SU-DHL-6 (cell line): Measurements from ENCODE around the gene EVI5L.

ENCODE experiments used
- EZH2phosphoT487 ChIP-seq: fragments of 200-600 bp; sonication (generic), shearing (Covaris generic); conservative IDR thresholded peaks from 2 replicates; pipeline ENCODE4 v1.6.1; 2018; ENCODE audit warnings: mild to moderate bottlenecking, antibody characterized with exemption, low read length, moderate library complexity, mixed read lengths
- TF ChIP-seq, protein P1 (sequence below): fragments of 200-600 bp; sonication (generic); IDR thresholded peaks from one replicate; pipeline ENCODE4 v1.5.1; 2017; ENCODE audit warnings: antibody characterized with exemption, mild to moderate bottlenecking, low read length, moderate library complexity; ENCODE audit not compliant: insufficient read depth, poor library complexity, severe bottlenecking

DNA sequence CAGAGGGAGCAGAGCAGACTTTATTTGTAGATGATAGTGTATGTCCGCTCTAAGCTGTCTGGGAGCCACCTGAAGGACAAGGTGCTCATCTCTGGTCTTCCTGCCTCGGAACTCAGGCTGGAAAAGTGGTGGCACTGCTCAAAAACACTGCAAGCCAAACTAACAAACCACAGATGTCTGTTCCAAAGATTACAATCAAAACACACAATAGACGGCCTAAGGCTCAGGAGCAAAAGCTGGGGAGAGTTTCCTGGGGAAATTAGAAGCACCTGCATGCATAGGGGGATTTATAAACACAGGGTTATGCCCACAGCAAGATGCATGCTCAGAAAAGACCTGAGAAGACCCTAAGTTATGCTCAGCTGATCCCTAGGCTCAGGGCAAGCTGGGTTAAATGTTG lies 9.4 kb upstream of the EVI5L start:
- TF ChIP-seq, protein P1, sequence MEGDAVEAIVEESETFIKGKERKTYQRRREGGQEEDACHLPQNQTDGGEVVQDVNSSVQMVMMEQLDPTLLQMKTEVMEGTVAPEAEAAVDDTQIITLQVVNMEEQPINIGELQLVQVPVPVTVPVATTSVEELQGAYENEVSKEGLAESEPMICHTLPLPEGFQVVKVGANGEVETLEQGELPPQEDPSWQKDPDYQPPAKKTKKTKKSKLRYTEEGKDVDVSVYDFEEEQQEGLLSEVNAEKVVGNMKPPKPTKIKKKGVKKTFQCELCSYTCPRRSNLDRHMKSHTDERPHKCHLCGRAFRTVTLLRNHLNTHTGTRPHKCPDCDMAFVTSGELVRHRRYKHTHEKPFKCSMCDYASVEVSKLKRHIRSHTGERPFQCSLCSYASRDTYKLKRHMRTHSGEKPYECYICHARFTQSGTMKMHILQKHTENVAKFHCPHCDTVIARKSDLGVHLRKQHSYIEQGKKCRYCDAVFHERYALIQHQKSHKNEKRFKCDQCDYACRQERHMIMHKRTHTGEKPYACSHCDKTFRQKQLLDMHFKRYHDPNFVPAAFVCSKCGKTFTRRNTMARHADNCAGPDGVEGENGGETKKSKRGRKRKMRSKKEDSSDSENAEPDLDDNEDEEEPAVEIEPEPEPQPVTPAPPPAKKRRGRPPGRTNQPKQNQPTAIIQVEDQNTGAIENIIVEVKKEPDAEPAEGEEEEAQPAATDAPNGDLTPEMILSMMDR: no peak
- no peak for TF ChIP-seq EZH2phosphoT487
